H1 (cell line): Measurements from ENCODE around the gene MYH13. TPM values are rescaled to one million over a fixed set of nuclear protein-coding genes. Genes with fewer than 3 reads are reported as not detected.

Experiments used
- CTCF ChIA-PET: fragments of 300-600 bp; sonication (Branson Sonifier 250); formaldehyde crosslinking; loops from one replicate; lab custom pipeline; 2021; ENCODE audit not compliant: partially characterized antibody; lab: Charles Lee
- POLR2A ChIA-PET: fragments of 300-600 bp; sonication (Branson Sonifier 250); formaldehyde crosslinking; loops from one replicate; lab custom pipeline; 2021; ENCODE audit warnings: inconsistent platforms; ENCODE audit not compliant: partially characterized antibody; lab: Charles Lee
- DNase-seq, 2 experiments: peaks; one replicate each; pipeline versions ENCODE4 v3.0.0 to v3.0.0-alpha.2; 2010 to 2022; ENCODE audit warnings: low spot score in 2 of 2, low read depth in 1 of 2, mixed read lengths in 1 of 2
- FAIRE-seq: peaks from 2 replicates; lab custom pipeline; 2011; peaks lifted over from hg19 to GRCh38; lab: Jason Lieb, UNC
- H2AFZ ChIP-seq: 2 replicates; pipeline ENCODE4 v1.8.1; 2012; ENCODE audit warnings: low read length, inconsistent platforms
- H2AK5ac ChIP-seq: 2 replicates; pipeline ENCODE4 v1.6.1; 2013; ENCODE audit warnings: low read depth, low read length
- H2BK120ac ChIP-seq: replicated peaks from 2 replicates; pipeline ENCODE3; 2013; ENCODE audit warnings: low read depth, low read length, inconsistent platforms
- H2BK12ac ChIP-seq: 2 replicates; pipeline ENCODE4 v1.6.1; 2013; ENCODE audit warnings: low read depth, low read length
- H2BK15ac ChIP-seq: 2 replicates; pipeline ENCODE4 v1.6.1; 2013; ENCODE audit warnings: low read length
- H2BK20ac ChIP-seq: 2 replicates; pipeline ENCODE4 v1.6.1; 2013; ENCODE audit warnings: low read length
- H2BK5ac ChIP-seq: 2 replicates; pipeline ENCODE4 v1.6.1; 2013; ENCODE audit warnings: low read depth, low read length
- H3K14ac ChIP-seq: 2 replicates; pipeline ENCODE4 v1.6.1; 2013; ENCODE audit warnings: inconsistent platforms; ENCODE audit not compliant: insufficient read length
- H3K18ac ChIP-seq: 2 replicates; pipeline ENCODE4 v1.6.1; 2013; ENCODE audit warnings: low read length; ENCODE audit errors: extremely low read depth
- H3K23ac ChIP-seq: 2 replicates; pipeline ENCODE4 v1.6.1; 2013; ENCODE audit warnings: inconsistent platforms; ENCODE audit not compliant: insufficient read length
- H3K23me2 ChIP-seq: 2 replicates; pipeline ENCODE4 v1.6.1; 2013; ENCODE audit warnings: low read depth, low read length
- H3K27ac ChIP-seq: 2 replicates; pipeline ENCODE4 v1.6.1; 2011; ENCODE audit warnings: low read depth, low read length, inconsistent platforms
- H3K27me3 ChIP-seq, 4 experiments: replicated peaks in 1 of 4; 1 replicate in 1 of 4; 2 replicates in 3 of 4; pipeline versions ENCODE4 v1.6.1 to v1.8.1; 2011 to 2013; ENCODE audit warnings: low read length in 3 of 4, mild to moderate bottlenecking in 3 of 4, inconsistent platforms in 2 of 4, mixed read lengths in 2 of 4, moderate library complexity in 1 of 4; ENCODE audit not compliant: control insufficient read depth in 3 of 4, insufficient read depth in 3 of 4; ENCODE audit errors: extremely low read depth in 1 of 4
- H3K36me3 ChIP-seq, 4 experiments: 2 replicates each; pipeline versions ENCODE4 v1.6.1 to v1.8.1; 2011 to 2013; ENCODE audit warnings: mild to moderate bottlenecking in 4 of 4, low read length in 3 of 4, moderate library complexity in 2 of 4, control low read depth in 1 of 4, inconsistent platforms in 1 of 4; ENCODE audit not compliant: insufficient read depth in 4 of 4, control insufficient read depth in 2 of 4
- H3K4ac ChIP-seq: replicated peaks from 2 replicates; pipeline ENCODE3; 2013; ENCODE audit warnings: low read length, low read depth, mixed read lengths, inconsistent platforms; ENCODE audit not compliant: insufficient read length
- H3K4me1 ChIP-seq, 4 experiments: replicated peaks in 1 of 4; 1 replicate in 1 of 4; 2 replicates in 3 of 4; pipeline versions ENCODE4 v1.6.1 to v1.8.1; 2011 to 2013; ENCODE audit warnings: low read length in 3 of 4, inconsistent platforms in 2 of 4, mixed read lengths in 1 of 4; ENCODE audit not compliant: insufficient read depth in 4 of 4, control insufficient read depth in 3 of 4
- H3K4me2 ChIP-seq, 2 experiments: 2 replicates each; pipeline versions ENCODE4 v1.6.1 to v1.8.1; 2011 to 2013; ENCODE audit warnings: low read depth in 2 of 2, low read length in 2 of 2, control low read depth in 1 of 2, inconsistent platforms in 1 of 2, mild to moderate bottlenecking in 1 of 2; ENCODE audit not compliant: insufficient read depth in 1 of 2
- H3K4me3 ChIP-seq, 4 experiments: fragments of 200-600, 300-600 bp in 1 of 4; sonication (generic), shearing (Covaris generic), sonication (Bioruptor Twin) in 1 of 4; 2 replicates each; pipeline versions ENCODE4 v1.5.1 to v1.8.1; 2011 to 2016; ENCODE audit warnings: low read length in 4 of 4, low read depth in 3 of 4, control low read depth in 2 of 4, inconsistent platforms in 2 of 4, mild to moderate bottlenecking in 2 of 4, mixed read lengths in 1 of 4, moderate library complexity in 1 of 4; ENCODE audit not compliant: insufficient read depth in 2 of 4; ENCODE audit errors: extremely low read depth in 1 of 4
- H3K56ac ChIP-seq: replicated peaks from 2 replicates; pipeline ENCODE3; 2013; ENCODE audit warnings: low read depth, mild to moderate bottlenecking, mixed read lengths, low read length, inconsistent platforms; ENCODE audit not compliant: insufficient read length
- H3K79me1 ChIP-seq: 2 replicates; pipeline ENCODE4 v1.6.1; 2013; ENCODE audit warnings: low read depth, low read length, control low read depth
- H3K79me2 ChIP-seq, 2 experiments: 2 replicates each; pipeline versions ENCODE4 v1.6.1 to v1.8.1; 2012 to 2013; ENCODE audit warnings: low read length in 2 of 2, mild to moderate bottlenecking in 2 of 2, inconsistent platforms in 1 of 2; ENCODE audit not compliant: insufficient read depth in 2 of 2, control insufficient read depth in 1 of 2
- H3K9ac ChIP-seq, 4 experiments: replicated peaks in 1 of 4; 1 replicate in 1 of 4; 2 replicates in 3 of 4; pipeline versions ENCODE4 v1.6.1 to v1.8.1; 2011 to 2013; ENCODE audit warnings: low read depth in 3 of 4, low read length in 3 of 4, control low read depth in 2 of 4, mild to moderate bottlenecking in 2 of 4, moderate library complexity in 2 of 4, inconsistent platforms in 1 of 4; ENCODE audit errors: extremely low read depth in 1 of 4
- H3K9me3 ChIP-seq, 2 experiments: 2 replicates each; pipeline versions ENCODE4 v1.6.1 to v1.8.1; 2012 to 2013; ENCODE audit warnings: mild to moderate bottlenecking in 2 of 2, moderate library complexity in 2 of 2, control low read depth in 1 of 2, inconsistent platforms in 1 of 2, low read depth in 1 of 2, low read length in 1 of 2, mixed read lengths in 1 of 2; ENCODE audit not compliant: insufficient read depth in 2 of 2
- H4K20me1 ChIP-seq, 2 experiments: replicated peaks in 1 of 2; 2 replicates each; pipeline versions ENCODE3 to v1.8.1; 2011 to 2013; ENCODE audit warnings: inconsistent platforms in 2 of 2, low read length in 2 of 2, mild to moderate bottlenecking in 1 of 2; ENCODE audit not compliant: insufficient read depth in 2 of 2, control insufficient read depth in 1 of 2
- H4K5ac ChIP-seq: 2 replicates; pipeline ENCODE4 v1.6.1; 2013; ENCODE audit warnings: low read length, low read depth, mixed read lengths, inconsistent platforms; ENCODE audit not compliant: insufficient read length
- H4K8ac ChIP-seq: 2 replicates; pipeline ENCODE4 v1.8.0; 2013; ENCODE audit warnings: mild to moderate bottlenecking, moderate library complexity, low read length, inconsistent platforms; ENCODE audit not compliant: insufficient read depth; ENCODE audit errors: extremely low read depth
- H4K91ac ChIP-seq: replicated peaks from 2 replicates; pipeline ENCODE3; 2013; ENCODE audit warnings: low read length, mixed read lengths, inconsistent platforms; ENCODE audit not compliant: insufficient read length
- HDAC2 ChIP-seq, 2 experiments: fragments of 300-600 bp in 1 of 2; sonication (generic) in 1 of 2; IDR thresholded peaks; 2 replicates each; pipeline ENCODE4 v1.6.1; 2011 to 2012; ENCODE audit warnings: low read depth in 2 of 2, low read length in 2 of 2, mild to moderate bottlenecking in 2 of 2, moderate library complexity in 2 of 2, borderline replicate concordance in 1 of 2, inconsistent platforms in 1 of 2
- KDM4A ChIP-seq: IDR thresholded peaks from one replicate; pipeline ENCODE4 v1.7.1; 2012; ENCODE audit warnings: low read depth, mild to moderate bottlenecking, moderate library complexity, low read length, inconsistent platforms; ENCODE audit not compliant: severe bottlenecking
- RAD21 ChIP-seq, 2 experiments: IDR thresholded peaks in 1 of 2; conservative IDR thresholded peaks in 1 of 2; 2 replicates each; pipeline ENCODE4 v1.6.1; 2011; ENCODE audit warnings: low read depth in 2 of 2, low read length in 2 of 2, improper control_type of control experiment in 1 of 2, inconsistent platforms in 1 of 2, mild to moderate bottlenecking in 1 of 2, moderate library complexity in 1 of 2
- RNF2 ChIP-seq: fragments of 200-900, 300-1000 bp; sonication (generic); IDR thresholded peaks from 2 replicates; pipeline ENCODE4 v1.7.1; 2016; ENCODE audit warnings: borderline replicate concordance, low read depth, mild to moderate bottlenecking, antibody characterized with exemption, low read length; ENCODE audit not compliant: poor library complexity, severe bottlenecking; ENCODE audit errors: missing control alignments
- RXRA ChIP-seq: IDR thresholded peaks from 2 replicates; pipeline ENCODE4 v1.6.1; 2011; ENCODE audit warnings: low read depth, mild to moderate bottlenecking, low read length, moderate library complexity; ENCODE audit not compliant: insufficient read depth
- SAP30 ChIP-seq: fragments of 300-600 bp; sonication (generic); IDR thresholded peaks from 2 replicates; pipeline ENCODE4 v1.7.1; 2012; ENCODE audit warnings: low read length, moderate library complexity, mild to moderate bottlenecking, inconsistent platforms; ENCODE audit not compliant: insufficient read depth, insufficient replicate concordance
- SIX5 ChIP-seq: IDR thresholded peaks from 2 replicates; pipeline ENCODE4 v1.6.1; 2011; ENCODE audit warnings: mild to moderate bottlenecking, low read depth, low read length
- TCF12 ChIP-seq: IDR thresholded peaks from 2 replicates; pipeline ENCODE4 v1.6.1; 2011; ENCODE audit warnings: low read depth, mild to moderate bottlenecking, low read length
- TEAD4 ChIP-seq: IDR thresholded peaks from 2 replicates; pipeline ENCODE4 v1.6.1; 2012; ENCODE audit warnings: low read depth, low read length, inconsistent platforms, mixed read lengths
- YY1 ChIP-seq: IDR thresholded peaks from 2 replicates; pipeline ENCODE4 v1.6.1; 2011; ENCODE audit warnings: low read depth, mild to moderate bottlenecking, low read length
- WGBS, 2 experiments: shearing (Covaris generic) in 1 of 2; methylation state at CpG; one replicate each; pipeline versions ENCODE4 v1.1.6 to v1.1.7; 2013 to 2015; ENCODE audit warnings: low lambda C conversion rate in 2 of 2, mixed read lengths in 2 of 2, inconsistent platforms in 1 of 2, low coverage in 1 of 2, missing lambda C conversion rate in 1 of 2; ENCODE audit not compliant: insufficient replicate concordance in 2 of 2, insufficient coverage in 1 of 2, insufficient read length in 1 of 2; ENCODE audit errors: extremely low coverage in 1 of 2, missing lambda C conversion rate in 1 of 2; 5-methylcytosine and 5-hydroxymethylcytosine counted together
- polyA plus RNA-seq, 7 experiments: library from polyadenylated mRNA; depleted of rRNA in 3 of 7; stranded (reverse) in 5 of 7; unstranded in 2 of 7; fragments of >200 nt in 5 of 7; fragments of 200-250 nt in 2 of 7; gene quantifications; 1 replicate in 5 of 7; 2 replicates in 1 of 7; 4 replicates in 1 of 7; pipeline versions ENCODE4 v1.2.1 to v1.2.3, GENCODE V29; 2011 to 2013; ENCODE audit warnings: missing spikeins in 2 of 7, mixed read lengths in 2 of 7
- total RNA-seq: library from RNA; stranded (reverse); fragmentation: NEBNext Ultra II Directional; extraction: Animal tissue kit (Norgen Biotek cat#: 25700); gene quantifications from 2 replicates; pipeline ENCODE4 v1.2.1, GENCODE V29; 2021

The MYH13 gene
- total and polyA plus RNA-seq, 2 of the 8 experiments (the other 6 are each of a cell fraction or from before 2014, with no cell fraction given), result not detected

DNA sequence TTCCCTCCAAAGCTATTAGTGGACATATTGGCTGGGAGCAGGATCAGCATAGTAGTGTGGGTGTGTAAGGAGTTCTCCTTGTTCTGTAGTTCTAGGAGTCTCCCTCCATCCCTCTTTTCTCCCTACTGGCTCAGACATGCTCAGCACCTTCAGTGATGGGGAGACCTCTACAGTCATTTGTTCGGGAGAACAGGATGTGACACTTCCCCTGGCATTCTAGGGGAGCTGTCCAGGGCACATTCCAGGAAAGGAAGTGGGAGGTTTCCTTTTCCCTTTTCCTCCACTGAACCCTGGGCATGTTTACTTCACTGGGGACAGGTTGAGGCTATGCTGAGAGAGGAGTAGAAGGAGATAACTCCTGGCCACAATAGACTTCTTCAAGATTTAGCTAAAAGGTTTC lies 86.5 kb downstream of the MYH13 start:
- Histone ChIP-seq H2AK5ac (no peak overlapping the region), H3K27me3 (no peaks in the 10 kb centered on the region), H3K27ac (no peak overlapping the region), H2BK120ac (no peak overlapping the region), H3K23me2 (no peaks in the 10 kb centered on the region), H3K4ac (no peak overlapping the region), H3K18ac (no peak overlapping the region), H3K4me3 (no peak overlapping the region), H3K79me1 (no peaks in the 10 kb centered on the region), H3K36me3 (no peaks in the 10 kb centered on the region), H4K91ac (no peak overlapping the region), H3K14ac (no peak overlapping the region), H3K9me3 (no peaks in the 10 kb centered on the region), H4K5ac (no peak overlapping the region)
- no peak for FAIRE-seq
- POLR2A ChIA-PET, result no interaction called here
- TF ChIP-seq RXRA (no peak), TCF12 (no peak), TEAD4 (peak; percentile 73; the same call in 1 of the 2 replicates), SIX5 (no peak), SAP30 (no peak), RAD21 (IDR thresholded peaks at IDR 0.05 in 1 of 2, conservative IDR thresholded peaks at IDR 0.05 in 1 of 2; ENCODE audit: low read depth in 2 of 2, low read length in 2 of 2) (peak in 1 of 2 experiments; percentile 10; a peak in 2 of 4 replicates), KDM4A (no peak), HDAC2 (IDR thresholded peaks at IDR 0.05; ENCODE audit: borderline replicate concordance in 1 of 2, low read depth in 2 of 2, low read length in 2 of 2) (no peak), YY1 (no peak), RNF2 (no peak)
- TF ChIP-seq, all 59 proteins: peak for 2
- no peak overlapping the region for H2BK5ac ChIP-seq
- no peak overlapping the region for H2BK20ac ChIP-seq
- no peak overlapping the region for H3K4me2 ChIP-seq
- H4K8ac ChIP-seq, result no peak overlapping the region
- H3K23ac ChIP-seq, result no peak overlapping the region
- no peak overlapping the region for H2BK12ac ChIP-seq
- no peak overlapping the region for H3K9ac ChIP-seq
- H3K56ac ChIP-seq, result no peak overlapping the region
- 58% methylated on average over 1 of the region's 1 CpG; no CpG with 5 or more reads in 1 of the 2 experiments for WGBS, 2 experiments
- no peak for DNase-seq
- no peak overlapping the region for H2BK15ac ChIP-seq
- H3K79me2 ChIP-seq, result no peaks in the 10 kb centered on the region
- CTCF ChIA-PET, result interaction anchor here (0.6 to 1.2 kb wide), 9 partner anchors 10 to 381 kb away, joined by 3 to 4 read pairs (median 3); partner anchors contain the start of gene RCVRN
- H2AFZ ChIP-seq, result no peak overlapping the region
- no peaks in the 10 kb centered on the region for H4K20me1 ChIP-seq
- no peaks in the 10 kb centered on the region for H3K4me1 ChIP-seq
